A549 (cell line): ENCODE measurements around the gene ZNF469. TPM values are rescaled to one million over a fixed set of nuclear protein-coding genes. Genes with fewer than 3 reads are reported as not detected.

Experiments
- ATAC-seq, 2 experiments: fragments of 200-7000 bp in 1 of 2; fragments of >200 bp in 1 of 2; cut with Nextera tagmentation in 1 of 2; cut with Tn5 transposase in 1 of 2; 3 replicates each; pipeline versions ENCODE4 v1.8.0 to v1.9.1; 2018 to 2020; ENCODE audit warnings: mild to moderate bottlenecking in 1 of 2, moderate library complexity in 1 of 2
- CTCF ChIA-PET: fragments of 300-600 bp; sonication (Branson Sonifier 250); formaldehyde crosslinking; extraction: SDS; loops from one replicate; lab custom pipeline; 2021; ENCODE audit warnings: antibody characterized with exemption, inconsistent platforms; lab: Yijun Ruan, JAX
- POLR2A ChIA-PET: fragments of 350-600 bp; formaldehyde crosslinking; extraction: SDS; loops from one replicate; lab custom pipeline; 2021; ENCODE audit warnings: antibody characterized with exemption, inconsistent platforms; lab: Yijun Ruan, JAX
- DNase-seq, 2 experiments: peaks; one replicate each; pipeline versions ENCODE4 v3.0.0 to v3.0.0-alpha.2; 2011 to 2016; ENCODE audit warnings: low read depth in 1 of 2, low spot score in 1 of 2
- FAIRE-seq: peaks from 2 replicates; lab custom pipeline; 2011; peaks lifted over from hg19 to GRCh38; lab: Jason Lieb, UNC
- H3K27ac ChIP-seq, 2 experiments: fragments of >200 bp; sonication (Bioruptor Twin); formaldehyde crosslinking; 3 replicates each; pipeline ENCODE4 v1.5.1; 2016 to 2017
- H3K4me1 ChIP-seq: fragments of >200 bp; sonication (Bioruptor Twin); formaldehyde crosslinking; 3 replicates; pipeline ENCODE4 v1.6.1; 2016
- H3K4me2 ChIP-seq: fragments of >200 bp; sonication (Bioruptor Twin); formaldehyde crosslinking; 3 replicates; pipeline ENCODE4 v1.6.1; 2016
- H3K4me3 ChIP-seq: fragments of >200 bp; sonication (Bioruptor Twin); formaldehyde crosslinking; 3 replicates; pipeline ENCODE4 v1.5.1; 2016
- H3K9me3 ChIP-seq: fragments of >200 bp; sonication (Bioruptor Twin); formaldehyde crosslinking; 3 replicates; pipeline ENCODE4 v1.6.1; 2016
- CBX8 ChIP-seq: fragments of 200-600 bp; sonication (generic); IDR thresholded peaks from 2 replicates; pipeline ENCODE4 v1.6.1; 2016
- CEBPB ChIP-seq, 2 experiments: fragments of >200 bp in 1 of 2; sonication (Bioruptor Twin) in 1 of 2; formaldehyde crosslinking in 1 of 2; IDR thresholded peaks; 2 replicates each; pipeline ENCODE4 v1.6.1; 2012 to 2016
- CHD4 ChIP-seq: fragments of 200-600 bp; sonication (generic); IDR thresholded peaks from 2 replicates; pipeline ENCODE4 v1.6.1; 2016; ENCODE audit warnings: antibody characterized with exemption, mild to moderate bottlenecking, borderline replicate concordance
- ELK1 ChIP-seq: fragments of 150-350 bp; IDR thresholded peaks from 2 replicates; pipeline ENCODE4 v1.6.1; 2014; ENCODE audit warnings: low read depth, mild to moderate bottlenecking, low read length
- ESRRA ChIP-seq: fragments of 150-350 bp; IDR thresholded peaks from 2 replicates; pipeline ENCODE4 v1.6.1; 2014; ENCODE audit warnings: mild to moderate bottlenecking, low read length, borderline replicate concordance
- FOXS1 ChIP-seq: fragments of 250-450 bp; sonication (Bioruptor Pico); IDR thresholded peaks from 2 replicates; pipeline ENCODE4 v1.5.0; 2020; ENCODE audit warnings: mild to moderate bottlenecking, moderate library complexity
- GATA3 ChIP-seq: IDR thresholded peaks from 2 replicates; pipeline ENCODE4 v1.6.1; 2012; ENCODE audit warnings: borderline replicate concordance
- HDAC2 ChIP-seq: fragments of 200-600 bp; sonication (generic); IDR thresholded peaks from 2 replicates; pipeline ENCODE4 v1.6.1; 2016
- HOXA7 ChIP-seq: fragments of 250-450 bp; sonication (Bioruptor Pico); IDR thresholded peaks from 2 replicates; pipeline ENCODE4 v1.5.0; 2020; ENCODE audit warnings: mild to moderate bottlenecking, moderate library complexity
- HOXB13 ChIP-seq: fragments of 250-450 bp; sonication (Bioruptor Pico); IDR thresholded peaks from 2 replicates; pipeline ENCODE4 v1.5.0; 2020; ENCODE audit warnings: low read depth, mild to moderate bottlenecking, moderate library complexity
- JUN ChIP-seq, 2 experiments: fragments of >200 bp; sonication (Bioruptor Twin); formaldehyde crosslinking; IDR thresholded peaks; 2 replicates in 1 of 2; 3 replicates in 1 of 2; pipeline ENCODE4 v1.6.1; 2016 to 2017
- JUNB ChIP-seq: fragments of >200 bp; sonication (Bioruptor Twin); formaldehyde crosslinking; IDR thresholded peaks from 2 replicates; pipeline ENCODE4 v1.6.1; 2016
- KDM1A ChIP-seq: fragments of 200-600 bp; sonication (generic); IDR thresholded peaks from 2 replicates; pipeline ENCODE4 v1.6.1; 2016; ENCODE audit warnings: low read depth, mild to moderate bottlenecking
- MYC ChIP-seq: IDR thresholded peaks from 2 replicates; pipeline ENCODE4 v1.6.1; 2012; ENCODE audit warnings: mild to moderate bottlenecking, inconsistent platforms, low read length, improper control_type of control experiment, borderline replicate concordance
- PHF8 ChIP-seq: fragments of 200-600 bp; sonication (generic); IDR thresholded peaks from 2 replicates; pipeline ENCODE4 v1.6.1; 2016; ENCODE audit warnings: low read depth, mild to moderate bottlenecking, antibody characterized with exemption, moderate library complexity, borderline replicate concordance
- POLR2A ChIP-seq: IDR thresholded peaks from 2 replicates; pipeline ENCODE4 v1.6.1; 2012; ENCODE audit warnings: mild to moderate bottlenecking, low read length
- POLR2AphosphoS2 ChIP-seq: conservative IDR thresholded peaks from 2 replicates; pipeline ENCODE4 v1.6.1; 2012; ENCODE audit warnings: low read length, improper control_type of control experiment, inconsistent platforms
- RAD21 ChIP-seq, 2 experiments: fragments of >200 bp in 1 of 2; sonication (Bioruptor Twin) in 1 of 2; formaldehyde crosslinking in 1 of 2; IDR thresholded peaks in 1 of 2; conservative IDR thresholded peaks in 1 of 2; 2 replicates in 1 of 2; 3 replicates in 1 of 2; pipeline ENCODE4 v1.6.1; 2012 to 2018; ENCODE audit warnings: inconsistent platforms in 1 of 2
- RARB ChIP-seq: fragments of 250-450 bp; sonication (Bioruptor Pico); IDR thresholded peaks from 2 replicates; pipeline ENCODE4 v1.8.0; 2021; ENCODE audit warnings: mild to moderate bottlenecking, moderate library complexity
- RFX5 ChIP-seq: fragments of 450-650 bp; IDR thresholded peaks from 2 replicates; pipeline ENCODE4 v1.7.1; 2014; ENCODE audit warnings: antibody characterized with exemption, mild to moderate bottlenecking, moderate library complexity
- RNF2 ChIP-seq: fragments of 200-600 bp; sonication (generic); IDR thresholded peaks from 2 replicates; pipeline ENCODE4 v1.6.1; 2016; ENCODE audit warnings: low read depth, mild to moderate bottlenecking, antibody characterized with exemption, moderate library complexity, borderline replicate concordance
- SMC3 ChIP-seq: fragments of >200 bp; sonication (Bioruptor Twin); formaldehyde crosslinking; IDR thresholded peaks from 3 replicates; pipeline ENCODE4 v1.6.1; 2018; ENCODE audit warnings: inconsistent platforms
- ZFP36 ChIP-seq: fragments of 450-650 bp; IDR thresholded peaks from 2 replicates; pipeline ENCODE4 v1.6.1; 2014; ENCODE audit warnings: borderline replicate concordance; ENCODE audit not compliant: partially characterized antibody
- ZSCAN20 ChIP-seq: fragments of 250-450 bp; sonication (Bioruptor Pico); IDR thresholded peaks from 2 replicates; pipeline ENCODE4 v1.8.0; 2022; ENCODE audit warnings: mild to moderate bottlenecking, moderate library complexity
- WGBS: methylation state at CpG from one replicate; pipeline ENCODE4 v1.1.6; 2017; ENCODE audit errors: missing lambda C conversion rate; 5-methylcytosine and 5-hydroxymethylcytosine counted together
- polyA plus RNA-seq, 4 experiments: library from polyadenylated mRNA; depleted of rRNA in 3 of 4; stranded (reverse); fragments of >200 nt; fragmentation: RNase III in 1 of 4; extraction: RNeasy Plus Mini Kit Qiagen cat#74134 plus additional on column Dnase treatment in 1 of 4; gene quantifications; 2 replicates in 3 of 4; 3 replicates in 1 of 4; pipeline ENCODE4 v1.2.3, GENCODE V29; 2011 to 2017
- TF ChIP-seq, protein P1 (sequence below): fragments of >200 bp; sonication (Bioruptor Twin); formaldehyde crosslinking; IDR thresholded peaks from 2 replicates; pipeline ENCODE4 v1.6.1; 2016
- TF ChIP-seq, protein P2 (sequence below): IDR thresholded peaks from 2 replicates; pipeline ENCODE4 v1.6.1; 2012; ENCODE audit warnings: low read depth, borderline replicate concordance
- TF ChIP-seq, protein P3 (sequence below): fragments of 250-450 bp; sonication (Bioruptor Pico); IDR thresholded peaks from 2 replicates; pipeline ENCODE4 v1.5.0; 2020; ENCODE audit warnings: low read depth, mild to moderate bottlenecking, moderate library complexity

ZNF469 gene
- polyA plus RNA-seq, 2 of the 4 experiments (the other 2 are of a cell fraction), result 0.47 to 4.4 TPM

DNA sequence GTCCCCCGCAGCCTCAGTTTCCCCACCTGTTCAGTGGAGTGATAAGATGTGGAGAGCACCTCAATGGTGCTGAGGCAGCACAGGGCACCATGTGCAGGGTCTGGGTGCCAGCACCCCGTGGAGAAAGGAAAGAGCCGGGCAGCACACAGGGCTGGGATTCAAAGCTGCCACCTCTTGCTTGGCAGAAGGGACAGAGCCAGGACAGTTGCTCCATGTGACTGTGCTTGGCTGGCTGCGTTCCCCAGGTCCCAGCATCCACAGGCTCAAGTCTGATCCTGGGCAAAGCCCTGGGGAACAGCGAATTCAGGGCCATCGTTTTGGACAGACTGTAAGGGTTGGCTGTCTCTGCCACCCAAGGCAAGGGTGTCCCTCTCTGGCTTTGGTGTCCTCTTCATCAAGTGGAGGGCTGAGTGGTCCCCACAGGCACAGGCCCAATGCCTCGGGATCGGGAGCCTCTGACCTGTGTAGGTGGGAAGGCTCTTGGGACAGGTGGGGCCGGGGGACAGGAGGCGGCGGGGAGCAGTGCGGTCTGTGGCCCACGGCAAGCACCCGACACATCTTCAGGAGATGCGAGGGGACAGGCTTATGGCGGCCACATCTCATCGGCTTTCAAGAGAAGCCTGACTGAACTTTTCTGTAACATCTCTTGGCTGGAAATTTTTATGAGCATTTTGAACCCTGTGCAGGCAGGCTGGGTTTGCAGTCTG lies 8.5 kb downstream of the ZNF469 start:
- WGBS, result 88% methylated on average over 16 of the region's 17 CpGs
- ATAC-seq, result no peak
- no peak overlapping the region for H3K4me2 ChIP-seq
- POLR2A ChIA-PET, result interaction anchor here (0.5 kb wide), 1 partner anchor 518 kb away, joined by 4 read pairs; no protein-coding TSS in a partner anchor
- DNase-seq, result no peak
- CTCF ChIA-PET, result interaction anchor here (0.7 to 2.7 kb wide), 3 partner anchors 8 to 104 kb away, joined by 3 to 13 read pairs (median 4); partner anchors contain the start of gene ZNF469
- no peak for TF ChIP-seq KDM1A
- no peak for TF ChIP-seq ESRRA
- TF ChIP-seq HDAC2, result no peak
- no peak for TF ChIP-seq GATA3
- no peak for TF ChIP-seq POLR2A
- TF ChIP-seq FOXS1 (CRISPR knock-in tag), result no peak
- no peak for TF ChIP-seq ELK1
- TF ChIP-seq RAD21 (conservative IDR thresholded peaks at IDR 0.05 in 1 of 2, IDR thresholded peaks at IDR 0.05 in 1 of 2), result no peak
- TF ChIP-seq JUNB, result no peak
- no peak for TF ChIP-seq SMC3
- TF ChIP-seq MYC, result no peak
- TF ChIP-seq CBX8, result no peak
- no peak for TF ChIP-seq RNF2
- TF ChIP-seq, protein P1, sequence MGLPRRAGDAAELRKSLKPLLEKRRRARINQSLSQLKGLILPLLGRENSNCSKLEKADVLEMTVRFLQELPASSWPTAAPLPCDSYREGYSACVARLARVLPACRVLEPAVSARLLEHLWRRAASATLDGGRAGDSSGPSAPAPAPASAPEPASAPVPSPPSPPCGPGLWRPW, result no peak
- no peak for TF ChIP-seq ZSCAN20 (CRISPR knock-in tag)
- no peak for TF ChIP-seq CHD4
- no peak for TF ChIP-seq HOXA7
- TF ChIP-seq, protein P2, sequence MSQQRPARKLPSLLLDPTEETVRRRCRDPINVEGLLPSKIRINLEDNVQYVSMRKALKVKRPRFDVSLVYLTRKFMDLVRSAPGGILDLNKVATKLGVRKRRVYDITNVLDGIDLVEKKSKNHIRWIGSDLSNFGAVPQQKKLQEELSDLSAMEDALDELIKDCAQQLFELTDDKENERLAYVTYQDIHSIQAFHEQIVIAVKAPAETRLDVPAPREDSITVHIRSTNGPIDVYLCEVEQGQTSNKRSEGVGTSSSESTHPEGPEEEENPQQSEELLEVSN, result no peak
- TF ChIP-seq POLR2AphosphoS2, result no peak
- no peaks in the 10 kb centered on the region for H3K9me3 ChIP-seq
- no peak for FAIRE-seq
- H3K4me1 ChIP-seq, result peaks cover 30% of the 10 kb centered on the region
- peak overlapping the region in 1 of 2 experiments; percentile 98; a peak in 1 of 6 replicates for H3K27ac ChIP-seq
- no peak overlapping the region for H3K4me3 ChIP-seq

GRCh38 chr16:88392111-88392510 lies 9.4 kb downstream of the ZNF469 start:
- ChIA-PET CTCF (interaction anchor here (1.2 to 2.7 kb wide), 2 partner anchors 9 to 45 kb away, joined by 3 to 13 read pairs; partner anchors contain the start of gene ZNF469), POLR2A (interaction anchor here (0.5 kb wide), 1 partner anchor 519 kb away, joined by 4 read pairs; no protein-coding TSS in a partner anchor)
- H3K4me2 ChIP-seq, result no peak overlapping the region
- FAIRE-seq (no peak), ATAC-seq (no peak), DNase-seq (no peak)
- peaks cover 22% of the 10 kb centered on the region for H3K4me1 ChIP-seq
- no peak overlapping the region for H3K4me3 ChIP-seq
- H3K27ac ChIP-seq, result no peak overlapping the region
- 94% methylated on average over 22 of the region's 22 CpGs for WGBS
- TF ChIP-seq RNF2, result no peak
- TF ChIP-seq, protein P3, sequence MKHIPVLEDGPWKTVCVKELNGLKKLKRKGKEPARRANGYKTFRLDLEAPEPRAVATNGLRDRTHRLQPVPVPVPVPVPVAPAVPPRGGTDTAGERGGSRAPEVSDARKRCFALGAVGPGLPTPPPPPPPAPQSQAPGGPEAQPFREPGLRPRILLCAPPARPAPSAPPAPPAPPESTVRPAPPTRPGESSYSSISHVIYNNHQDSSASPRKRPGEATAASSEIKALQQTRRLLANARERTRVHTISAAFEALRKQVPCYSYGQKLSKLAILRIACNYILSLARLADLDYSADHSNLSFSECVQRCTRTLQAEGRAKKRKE (CRISPR knock-in tag), result no peak
- no peak for TF ChIP-seq GATA3
- TF ChIP-seq CEBPB (IDR thresholded peaks at IDR 0.05), result no peak
- no peak for TF ChIP-seq CHD4
- no peak for TF ChIP-seq JUN (IDR thresholded peaks at IDR 0.05)
- TF ChIP-seq PHF8, result no peak
- no peak for TF ChIP-seq RFX5
- TF ChIP-seq ZFP36, result no peak
- no peak for TF ChIP-seq MYC
- TF ChIP-seq RARB, result no peak
- TF ChIP-seq HOXB13, result no peak
- no peak for TF ChIP-seq POLR2A
- no peaks in the 10 kb centered on the region for H3K9me3 ChIP-seq
